ENCODE measurements around the gene CFTR. TPM values are rescaled to one million over a fixed set of nuclear protein-coding genes. Genes with fewer than 3 reads are reported as not detected.

Gene CFTR
- total RNA-seq, 1 experiment from 2014 or later = not detected

GRCh38 chr7:117544061-117544460 is 64.2 kb downstream of the CFTR start:
- intact Hi-C loops (cut with micrococcal nuclease) = no loop called here
- CTCF ChIA-PET = no interaction called here
- no peak overlapping the region for H3K9ac ChIP-seq (ENCODE audit: low read length)
- no peaks in the 10 kb centered on the region for H3K9me3 ChIP-seq (ENCODE audit: control insufficient read depth in 1 of 2, insufficient read depth in 1 of 2, low read depth in 1 of 2, low read length in 2 of 2)
- no TSS peak for BruUV-seq (replicated peaks)
- POLR2A ChIA-PET = no interaction called here
- H3K9me2 ChIP-seq (ENCODE audit: insufficient read depth) = no peaks in the 10 kb centered on the region
- DNase-seq (ENCODE audit: low read depth, low spot score) (no peak), ATAC-seq (no peak)
- H3K27ac ChIP-seq (ENCODE audit: low read depth, low read length) = no peak overlapping the region
- no peaks in the 10 kb centered on the region for H3K79me2 ChIP-seq (ENCODE audit: insufficient read depth, low read length)
- H2AFZ ChIP-seq (ENCODE audit: low read depth, low read length, poor library complexity, severe bottlenecking) = no peak overlapping the region
- TF ChIP-seq JUND (IDR thresholded peaks at IDR 0.05) (no peak), ZFX (IDR thresholded peaks at IDR 0.05) (no peak), EZH2 (IDR thresholded peaks at IDR 0.05) (no peak), ZBTB33 (IDR thresholded peaks at IDR 0.05; ENCODE audit: extremely low read depth, insufficient replicate concordance, low read length) (no peak), CBX3 (IDR thresholded peaks at IDR 0.05; ENCODE audit: low read depth) (no peak), ZNF274 (IDR thresholded peaks at IDR 0.05; ENCODE audit: low read depth, low read length) (no peak), SRF (IDR thresholded peaks at IDR 0.05; ENCODE audit: low read depth) (no peak), MAX (IDR thresholded peaks at IDR 0.05) (no peak), SP1 (IDR thresholded peaks at IDR 0.05; ENCODE audit: low read depth) (no peak), YY1 (IDR thresholded peaks at IDR 0.05; ENCODE audit: extremely low read depth, insufficient replicate concordance, low read depth, low read length) (no peak), POLR2AphosphoS5 (IDR thresholded peaks at IDR 0.05; ENCODE audit: low read depth, low read length) (no peak), EZH2phosphoT487 (IDR thresholded peaks at IDR 0.05; ENCODE audit: borderline replicate concordance) (no peak), SIN3A (IDR thresholded peaks at IDR 0.05; ENCODE audit: low read depth) (no peak), CTCF (IDR thresholded peaks at IDR 0.05 in 2 of 3, conservative IDR thresholded peaks at IDR 0.05 in 1 of 3; ENCODE audit: borderline replicate concordance in 1 of 3, insufficient read depth in 1 of 3, low read depth in 2 of 3, low read length in 2 of 3) (no peak), FOSL1 (IDR thresholded peaks at IDR 0.05; ENCODE audit: low read depth) (no peak), TCF7L2 (IDR thresholded peaks at IDR 0.05; ENCODE audit: borderline replicate concordance, extremely low read depth, insufficient read depth, insufficient read length) (no peak)
- H3K4me1 ChIP-seq (ENCODE audit: control insufficient read depth in 1 of 2, insufficient read depth in 2 of 2, low read length in 2 of 2) = no peaks in the 10 kb centered on the region
- H4K20me1 ChIP-seq (ENCODE audit: insufficient read depth) = no peaks in the 10 kb centered on the region
- no peak overlapping the region for H3K4me2 ChIP-seq (ENCODE audit: low read length)
- H3K27me3 ChIP-seq (ENCODE audit: insufficient read depth, low read length) = no peaks in the 10 kb centered on the region
- H3K36me3 ChIP-seq (ENCODE audit: control insufficient read depth in 1 of 2, insufficient read depth in 2 of 2, low read length in 2 of 2) = no peaks in the 10 kb centered on the region
- RAD21 ChIA-PET (ENCODE audit: low non-redundant PET in 1 of 2, low total read pairs in 2 of 2, uncharacterized antibody in 2 of 2, unreplicated experiment in 2 of 2) = no interaction called here
- no peak overlapping the region for H3K4me3 ChIP-seq (replicated peaks in 1 of 2; ENCODE audit: low read depth in 1 of 2, low read length in 2 of 2)
